ENCODE measurements around the gene OSBPL1A.

The OSBPL1A gene

GRCh38 chr18:24322584-24323136, 75.0 kb downstream of the OSBPL1A start:
- no peak for DNase-seq

DNA sequence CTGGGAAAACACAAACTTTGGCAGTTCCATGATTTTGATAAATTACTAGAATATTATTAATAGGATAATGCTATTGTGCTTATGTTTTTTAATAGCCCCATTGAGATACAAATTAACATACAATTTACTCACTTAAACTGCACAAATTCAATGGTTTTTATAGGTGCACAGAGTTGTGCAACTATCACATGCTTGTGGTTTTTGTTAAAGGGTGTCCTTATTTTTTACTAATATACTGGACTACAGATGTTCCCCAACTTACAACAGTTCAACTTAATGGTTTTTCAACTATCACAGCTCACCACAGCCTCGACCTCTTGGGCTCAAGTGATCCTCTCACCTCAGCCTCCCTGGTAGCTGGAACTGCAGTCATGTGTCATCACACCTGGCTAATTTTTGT, 76.6 kb downstream of the OSBPL1A start:
- no peak for DNase-seq

GRCh38 chr18:24319757-24320156, 77.9 kb downstream of the OSBPL1A start:
- DNase-seq: no peak

DNA sequence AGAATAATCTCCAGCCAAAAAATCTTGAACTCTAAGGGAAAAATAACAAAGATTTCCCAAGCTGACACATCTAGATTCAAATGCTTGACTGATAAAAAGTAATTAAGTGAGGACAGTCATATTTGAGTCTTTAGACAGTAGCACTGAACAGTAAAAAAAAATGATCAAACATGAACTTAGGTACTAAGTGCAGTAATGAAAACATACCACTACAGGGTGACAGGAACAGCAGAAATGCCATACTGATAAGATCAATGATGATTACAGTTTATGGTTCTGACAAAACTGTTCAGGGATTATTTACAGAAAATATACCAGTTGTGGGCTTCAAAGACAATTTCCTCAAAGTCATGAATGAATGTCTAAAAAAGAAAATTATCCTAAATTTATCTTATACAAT, 80.3 kb downstream of the OSBPL1A start:
- no peak for DNase-seq

DNA sequence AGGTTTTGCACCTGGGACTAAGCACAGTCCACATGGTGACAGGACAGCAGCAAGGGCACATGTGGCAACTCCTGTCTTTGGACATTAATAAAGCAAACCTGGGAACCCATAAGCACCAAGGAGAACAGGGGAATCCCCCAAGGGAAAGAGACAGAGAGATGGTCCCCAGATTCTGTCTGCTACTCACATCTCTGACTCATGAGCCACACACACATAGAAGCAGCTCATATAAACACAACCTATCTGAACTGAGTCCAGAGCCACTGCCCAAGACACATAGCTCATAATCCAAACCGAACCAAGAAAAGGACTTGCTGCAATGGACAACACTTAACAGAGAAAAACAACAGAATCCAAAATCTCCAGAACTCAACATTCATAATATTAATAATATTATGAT, 82.5 kb downstream of the OSBPL1A start:
- DNase-seq: no peak

DNA sequence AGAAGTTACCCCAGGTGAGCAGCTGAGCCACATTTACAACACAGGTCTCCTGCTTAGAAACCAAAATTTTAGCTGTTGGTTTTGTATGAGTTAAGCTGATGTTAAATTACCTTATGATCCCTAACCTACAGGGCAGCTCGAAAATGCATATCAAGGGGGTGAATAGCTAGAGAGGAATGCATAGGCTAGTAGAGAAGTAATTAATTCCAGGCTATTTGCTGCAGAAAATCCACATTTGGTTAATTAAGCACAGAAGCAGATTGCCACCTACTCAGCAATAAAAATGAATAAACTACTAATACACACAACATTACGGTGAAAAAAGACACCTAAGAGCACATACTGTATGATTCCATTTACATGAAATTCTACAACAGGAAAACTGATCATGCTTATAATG, 91.4 kb downstream of the OSBPL1A start:
- DNase-seq: no peak

- no peak for DNase-seq
Observed at GRCh38 chr18:24300703-24301102, 96.9 kb downstream of the OSBPL1A start.

GRCh38 chr18:24296276-24296675, 101.3 kb downstream of the OSBPL1A start:
- DNase-seq: no peak

- DNase-seq: no peak
Observed at GRCh38 chr18:24293254-24293653, 104.4 kb downstream of the OSBPL1A start.

GRCh38 chr18:24278591-24278990, 119.0 kb downstream of the OSBPL1A start:
- DNase-seq: no peak

- DNase-seq: no peak
Observed at GRCh38 chr18:24277516-24278195, 120.0 kb downstream of the OSBPL1A start.

DNA sequence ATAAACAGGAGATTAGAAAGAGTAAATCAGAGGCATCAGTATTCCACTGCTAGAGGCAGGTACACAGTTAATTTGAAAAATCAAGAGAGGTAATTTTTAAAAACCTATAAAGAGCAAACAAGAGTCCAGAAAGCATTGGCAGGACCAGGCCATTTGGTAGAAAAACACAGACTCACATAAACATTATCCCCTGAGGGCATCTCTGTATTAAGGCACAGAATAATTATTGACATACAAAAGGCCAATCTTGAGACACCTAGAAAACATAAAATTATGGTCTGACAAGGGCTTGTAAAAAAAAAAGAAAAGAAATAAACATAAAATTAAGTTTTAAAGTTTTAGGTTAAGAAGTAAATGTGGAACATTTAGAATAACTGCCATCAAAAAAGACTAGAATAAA, 120.6 kb downstream of the OSBPL1A start:
- no peak for DNase-seq

DNA sequence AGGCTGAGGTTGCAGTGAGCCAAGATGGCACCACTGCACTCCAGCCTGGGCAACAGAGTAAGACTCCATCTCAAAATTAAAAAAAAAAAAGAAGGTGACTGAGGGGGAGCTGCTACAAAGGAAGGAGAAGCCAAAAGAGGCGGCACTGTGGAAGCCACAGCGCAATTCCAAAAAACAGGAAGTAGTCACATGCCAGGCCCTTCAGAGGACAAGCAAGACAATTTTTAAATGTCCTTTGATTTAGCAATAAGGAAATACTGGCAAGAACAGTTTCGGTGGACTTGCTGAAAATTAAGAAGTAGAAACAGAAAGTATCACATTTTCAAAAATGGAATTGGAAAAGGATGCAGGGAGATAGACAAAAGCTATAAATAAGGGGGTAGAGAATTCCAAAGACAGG, 122.8 kb downstream of the OSBPL1A start:
- DNase-seq: no peak

DNA sequence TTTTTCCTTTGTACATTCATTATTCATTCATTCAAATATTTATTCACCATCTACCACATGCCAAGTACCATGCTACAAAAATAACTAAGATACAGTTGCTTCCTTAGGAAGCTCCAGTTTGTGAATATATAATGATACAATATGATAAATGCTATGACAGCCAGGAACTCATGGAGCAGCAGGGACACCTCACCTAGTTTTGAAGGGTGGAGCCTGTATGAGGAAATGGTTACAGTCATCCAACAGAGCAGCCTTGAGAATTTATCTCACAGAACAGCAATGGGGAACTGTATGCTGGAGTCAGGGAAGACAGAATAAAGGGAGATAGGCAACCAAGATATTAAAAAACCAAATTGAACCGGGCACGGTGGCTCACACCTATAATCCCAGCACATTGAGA, 124.0 kb downstream of the OSBPL1A start:
- DNase-seq: no peak

- DNase-seq: no peak
Observed at GRCh38 chr18:24272229-24272525, 125.4 kb downstream of the OSBPL1A start.

- DNase-seq: peak; percentile 0
Observed at GRCh38 chr18:24271381-24272228, 126.0 kb downstream of the OSBPL1A start.

- DNase-seq: no peak
Observed at GRCh38 chr18:24270937-24271380, 126.7 kb downstream of the OSBPL1A start.

DNA sequence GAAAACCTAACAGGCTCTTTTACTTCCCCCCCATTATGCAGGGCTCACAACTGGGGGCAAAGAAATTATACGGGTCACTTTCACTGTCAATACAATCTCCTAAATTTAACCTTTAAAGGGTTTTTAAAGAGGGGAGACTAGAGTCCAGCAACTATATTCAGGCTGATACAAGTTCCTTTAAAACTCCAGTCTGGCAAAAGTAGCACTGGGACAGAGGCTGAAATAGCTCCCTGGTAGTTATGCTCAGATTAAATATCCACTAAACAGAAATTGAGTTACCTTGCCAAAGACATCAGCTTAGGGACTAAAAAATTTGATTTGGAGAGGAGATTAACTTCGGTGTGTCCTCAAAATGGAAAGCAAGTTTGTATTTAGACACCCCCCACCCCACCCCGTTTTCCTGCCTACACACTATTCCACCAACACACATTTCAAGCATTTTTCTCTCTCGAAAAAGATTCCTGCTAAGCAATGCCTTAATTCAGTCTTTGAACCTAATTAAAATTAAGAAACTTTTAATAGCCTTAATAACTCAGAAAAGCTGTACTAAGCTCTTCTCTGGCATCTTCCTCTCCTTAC, 127.2 kb downstream of the OSBPL1A start:
- no peak for DNase-seq

DNA sequence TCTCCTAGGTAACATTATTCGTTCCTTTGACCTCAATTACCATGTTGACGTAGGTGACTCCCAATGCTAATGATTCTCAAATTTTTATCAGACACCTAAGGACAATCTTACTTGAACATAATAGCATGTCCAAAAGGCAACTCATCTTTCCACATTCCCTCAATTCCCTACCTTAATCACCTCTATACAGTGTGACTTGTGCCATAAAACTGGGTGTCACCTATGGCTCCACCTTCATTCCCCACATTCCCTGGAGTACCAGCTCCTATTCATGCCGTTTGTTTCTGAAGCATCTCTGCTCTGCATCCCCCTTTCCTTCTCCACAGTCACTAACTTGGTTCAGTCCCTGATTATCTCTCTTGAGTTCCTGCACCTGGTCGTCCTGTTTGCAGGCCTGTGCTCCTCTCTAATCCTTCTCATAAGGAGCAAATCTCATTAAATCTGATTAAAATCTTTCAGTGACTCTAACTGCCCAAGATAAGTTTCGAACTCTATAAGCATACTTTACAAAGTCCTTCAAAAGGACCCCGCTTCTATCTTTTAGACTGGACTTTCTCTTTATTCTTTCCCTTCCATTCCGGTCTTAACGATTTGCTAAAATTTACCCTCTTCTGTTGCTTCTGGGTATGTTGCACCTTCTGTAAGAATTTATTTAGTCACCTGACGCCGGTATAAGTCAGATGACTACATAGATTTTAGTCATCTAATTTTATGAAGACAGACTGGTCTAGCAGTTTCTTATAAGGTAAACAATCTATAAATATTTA, 128.7 kb downstream of the OSBPL1A start:
- DNase-seq: no peak

DNA sequence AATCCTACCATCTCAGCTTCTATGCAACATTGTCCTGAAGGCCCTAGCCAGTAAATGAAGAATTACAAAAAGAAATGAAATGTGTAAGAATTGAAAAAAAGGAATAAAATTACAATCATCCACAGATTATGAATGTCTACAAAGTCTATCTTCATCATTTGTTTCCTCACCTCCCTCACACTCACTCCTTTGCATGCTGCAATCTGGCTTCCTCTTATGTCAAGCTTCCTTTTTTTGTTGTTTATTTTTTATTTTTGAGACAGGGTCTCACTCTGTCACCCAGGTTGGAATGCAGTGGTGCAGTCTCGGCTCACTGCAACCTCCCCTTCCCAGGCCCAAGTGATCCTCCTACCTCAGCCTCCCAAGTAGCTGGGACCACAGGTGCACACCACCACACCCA, 129.7 kb downstream of the OSBPL1A start:
- DNase-seq: no peak

DNA sequence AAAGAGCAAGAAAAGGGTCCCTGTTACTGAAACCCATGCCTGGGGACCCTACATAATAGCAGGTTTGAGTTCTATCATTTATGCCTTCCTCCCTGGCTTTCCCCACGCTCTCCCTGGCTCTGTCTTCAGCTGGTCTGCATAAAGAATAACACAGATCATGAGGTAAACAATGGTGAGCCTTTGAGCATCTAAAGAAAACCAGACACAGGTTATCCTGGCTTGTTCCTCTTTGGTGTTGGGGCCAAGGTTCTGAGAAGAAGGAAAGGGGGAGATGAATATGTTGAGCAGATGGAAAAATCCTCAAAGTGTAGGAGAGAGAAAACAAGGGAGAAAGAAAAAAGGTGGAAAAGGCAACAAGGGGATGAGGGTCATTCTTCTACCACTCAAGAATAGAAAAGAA, 131.5 kb downstream of the OSBPL1A start:
- no peak for DNase-seq

GRCh38 chr18:24265502-24266064, 132.0 kb downstream of the OSBPL1A start:
- DNase-seq: no peak

- no peak for DNase-seq
Observed at GRCh38 chr18:24263050-24263449, 134.6 kb downstream of the OSBPL1A start.

All from CD4-positive, alpha-beta T cell treated with Interleukin-12 subunit alpha and Interleukin-12 subunit beta, for 1 hour (primary cell).